ENCODE measurements around the gene NEK10.

DNA sequence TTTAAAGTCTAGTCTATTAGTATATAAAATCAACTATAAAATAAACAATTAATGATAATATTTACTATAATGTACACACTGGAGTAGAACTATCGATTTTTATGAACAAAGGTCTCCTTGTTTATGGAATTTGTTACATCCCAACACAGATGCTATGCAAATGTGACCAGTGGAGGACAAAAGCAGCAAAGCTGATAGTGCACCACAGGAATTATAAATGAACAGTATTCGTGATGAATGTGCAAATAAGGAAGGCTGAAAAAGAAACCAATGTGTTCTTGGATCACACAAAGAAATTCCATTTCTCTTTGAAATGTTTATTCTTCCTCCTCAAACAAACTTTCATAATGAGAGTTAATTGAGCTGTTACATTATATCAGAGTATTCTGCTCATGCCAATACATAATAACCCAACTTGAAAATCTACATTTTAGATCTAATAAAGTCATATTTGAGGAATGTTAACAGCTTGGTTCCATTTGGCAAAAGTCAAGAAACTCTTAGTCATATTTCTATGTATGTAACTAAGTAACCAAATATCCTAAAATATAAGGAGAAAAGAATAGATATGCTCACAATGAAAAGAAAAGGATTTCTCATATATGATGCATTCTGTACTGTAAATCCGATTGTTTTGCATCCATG, 79.3 kb downstream of the NEK10 start:
- TF ChIP-seq POLR2A (IDR thresholded peaks at IDR 0.05) (no peak), CTCF (IDR thresholded peaks at IDR 0.05) (no peak)
